DOHH2 (cell line): Measurements from ENCODE around the gene SF3B3.
"Not testable (repeated sequence)": the region's sequence is repeated elsewhere in the genome, so short reads cannot be mapped to it uniquely, and the experiment has no call there.

Source experiments
- H3F3A ChIP-seq: fragments of 200-600 bp; sonication (generic), shearing (Covaris generic); 2 replicates; pipeline ENCODE4 v1.6.0; 2016; ENCODE audit warnings: antibody characterized with exemption, mild to moderate bottlenecking; ENCODE audit not compliant: control insufficient read depth, insufficient read depth
- H3K27ac ChIP-seq: fragments of 200-600 bp; sonication (generic); 2 replicates; pipeline ENCODE4 v1.5.1; 2014; ENCODE audit warnings: low read depth, mild to moderate bottlenecking, low read length, moderate library complexity
- H3K27me3 ChIP-seq: fragments of 200-600 bp; sonication (generic); 2 replicates; pipeline ENCODE4 v1.6.1; 2014; ENCODE audit warnings: mild to moderate bottlenecking, low read length, mixed read lengths; ENCODE audit not compliant: control insufficient read depth
- H3K36me3 ChIP-seq: fragments of 200-600 bp; sonication (generic); 2 replicates; pipeline ENCODE4 v1.6.1; 2014; ENCODE audit warnings: mild to moderate bottlenecking, low read length, moderate library complexity, mixed read lengths; ENCODE audit not compliant: control insufficient read depth
- H3K4me1 ChIP-seq: fragments of 200-600 bp; sonication (generic); 2 replicates; pipeline ENCODE4 v1.6.1; 2014; ENCODE audit warnings: mild to moderate bottlenecking, low read length, mixed read lengths; ENCODE audit not compliant: control insufficient read depth
- H3K4me2 ChIP-seq: fragments of 200-600 bp; sonication (generic); 2 replicates; pipeline ENCODE4 v1.6.0; 2014; ENCODE audit warnings: mild to moderate bottlenecking, low read length, moderate library complexity
- H3K4me3 ChIP-seq: fragments of 200-600 bp; sonication (generic); 2 replicates; pipeline ENCODE4 v1.5.1; 2014; ENCODE audit warnings: mild to moderate bottlenecking, low read length, mixed read lengths
- H3K79me2 ChIP-seq: fragments of 200-600 bp; sonication (generic); 2 replicates; pipeline ENCODE4 v1.6.1; 2014; ENCODE audit warnings: mild to moderate bottlenecking, low read length, mixed read lengths; ENCODE audit not compliant: control insufficient read depth
- H3K9me2 ChIP-seq: fragments of 200-600 bp; sonication (generic); replicated peaks from 2 replicates; pipeline ENCODE4 v1.6.1; 2014; ENCODE audit warnings: mild to moderate bottlenecking, low read length, mixed read lengths; ENCODE audit not compliant: control insufficient read depth
- H3K9me3 ChIP-seq: fragments of 200-600 bp; sonication (generic); 2 replicates; pipeline ENCODE4 v1.6.1; 2014; ENCODE audit warnings: antibody characterized with exemption, low read length, mixed read lengths; ENCODE audit not compliant: control insufficient read depth, insufficient read depth
- H4K20me1 ChIP-seq: fragments of 200-600 bp; sonication (generic); 2 replicates; pipeline ENCODE4 v1.6.0; 2014; ENCODE audit warnings: low read depth, mild to moderate bottlenecking, antibody characterized with exemption, low read length, moderate library complexity; ENCODE audit not compliant: control insufficient read depth, insufficient read depth
- CTCF ChIP-seq: fragments of 200-600 bp; sonication (generic); IDR thresholded peaks from one replicate; pipeline ENCODE4 v1.5.1; 2014; ENCODE audit warnings: antibody characterized with exemption, mild to moderate bottlenecking, low read depth, low read length; ENCODE audit not compliant: poor library complexity, severe bottlenecking
- EZH2phosphoT487 ChIP-seq: fragments of 200-600 bp; sonication (generic); IDR thresholded peaks from 2 replicates; pipeline ENCODE4 v1.6.1; 2017; ENCODE audit warnings: borderline replicate concordance, mild to moderate bottlenecking, antibody characterized with exemption, low read length, moderate library complexity, mixed read lengths

The SF3B3 gene

DNA sequence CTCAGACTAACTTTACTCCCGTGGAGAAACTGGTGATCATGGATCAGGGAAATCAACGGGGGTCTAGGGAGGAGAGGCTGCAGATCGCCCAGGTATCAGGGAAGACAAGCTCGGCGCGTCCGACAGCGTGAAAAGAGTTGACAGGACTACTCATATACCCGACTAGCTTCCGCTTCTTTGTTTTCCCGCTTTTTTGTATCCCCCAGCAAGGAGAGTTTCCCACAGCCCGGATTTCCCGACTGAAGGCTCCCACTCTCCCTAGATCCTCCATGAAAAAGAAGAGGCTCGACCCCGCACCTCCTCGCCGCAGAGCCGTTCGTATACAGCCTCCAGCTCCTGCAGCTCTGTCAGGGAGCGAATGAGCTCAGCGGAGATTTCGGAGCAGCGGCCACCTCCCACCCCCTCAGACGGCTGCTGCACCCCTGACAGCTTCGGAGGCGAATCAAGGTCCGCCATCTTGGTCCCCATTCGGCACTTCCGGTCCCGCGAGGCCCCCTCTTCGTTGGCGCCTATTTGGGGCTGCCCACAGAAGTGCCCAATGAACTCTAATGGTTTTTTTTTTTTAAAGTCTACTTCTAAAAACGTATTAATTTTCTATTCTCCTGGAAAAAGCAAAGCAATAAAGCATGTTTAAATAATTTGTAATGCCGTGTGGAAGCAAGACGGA is 407 bp upstream of the SF3B3 start, which contains the start of gene COG4:
Gene COG4, minus strand, starts transcription at position 479 of the 667 bp plus-strand sequence. Its CDS starts 11 bp downstream, at position 468.
- H4K20me1 ChIP-seq: peaks cover 20% of the 10 kb centered on the region; the same call in 1 of the 2 replicates
- TF ChIP-seq CTCF (no peak), EZH2phosphoT487 (no peak)
- no peaks in the 10 kb centered on the region for H3K9me3 ChIP-seq
- H3F3A ChIP-seq: peaks cover 20% of the 10 kb centered on the region
- H3K36me3 ChIP-seq: peaks cover 59% of the 10 kb centered on the region
- peak within 1 kb of the TSS; percentile 91 for H3K27ac ChIP-seq
- H3K27me3 ChIP-seq: no peaks in the 10 kb centered on the region
- peak within 1 kb of the TSS; percentile 94 for H3K4me2 ChIP-seq
- H3K4me1 ChIP-seq: peaks cover 49% of the 10 kb centered on the region
- H3K9me2 ChIP-seq: no peaks in the 10 kb centered on the region
- peaks cover 76% of the 10 kb centered on the region for H3K79me2 ChIP-seq
- H3K4me3 ChIP-seq: peak within 1 kb of the TSS; percentile 78

GRCh38 chr16:70524399-70524825 is 796 bp downstream of the SF3B3 start:
- not testable (repeated sequence) for H3K9me2 ChIP-seq, H3K9me3 ChIP-seq, H3K27me3 ChIP-seq
- Histone ChIP-seq H3K4me1 (peaks cover 59% of the 10 kb centered on the region), H3K79me2 (peaks cover 88% of the 10 kb centered on the region), H4K20me1 (peaks cover 26% of the 10 kb centered on the region; the same call in 1 of the 2 replicates), H3K4me3 (peak overlapping the region; percentile 78), H3K4me2 (peak overlapping the region; percentile 94), H3F3A (peaks cover 24% of the 10 kb centered on the region), H3K27ac (peak overlapping the region; percentile 91), H3K36me3 (peaks cover 68% of the 10 kb centered on the region)

- Histone ChIP-seq H3K4me3 (peak overlapping the region; percentile 78), H3K9me3 (no peaks in the 10 kb centered on the region), H3K27me3 (no peaks in the 10 kb centered on the region), H3F3A (peaks cover 29% of the 10 kb centered on the region), H4K20me1 (peaks cover 38% of the 10 kb centered on the region), H3K27ac (no peak overlapping the region), H3K36me3 (peaks cover 82% of the 10 kb centered on the region), H3K4me2 (peak overlapping the region; percentile 94), H3K79me2 (peaks cover 97% of the 10 kb centered on the region), H3K4me1 (peaks cover 47% of the 10 kb centered on the region), H3K9me2 (no peaks in the 10 kb centered on the region)
- TF ChIP-seq EZH2phosphoT487 (no peak), CTCF (no peak)
Observed at GRCh38 chr16:70526403-70526802, 2.8 kb downstream of the SF3B3 start.

GRCh38 chr16:70527315-70527996 is 3.8 kb downstream of the SF3B3 start:
- Histone ChIP-seq H3K4me2 (peak overlapping the region; percentile 94), H3K27me3 (no peaks in the 10 kb centered on the region), H3K4me3 (peak overlapping the region; percentile 78), H3K27ac (no peak overlapping the region), H3K36me3 (peaks cover 93% of the 10 kb centered on the region), H3K9me2 (no peaks in the 10 kb centered on the region), H4K20me1 (peaks cover 44% of the 10 kb centered on the region), H3K9me3 (no peaks in the 10 kb centered on the region), H3K4me1 (peaks cover 37% of the 10 kb centered on the region), H3F3A (peaks cover 26% of the 10 kb centered on the region), H3K79me2 (peaks cover 97% of the 10 kb centered on the region)
- TF ChIP-seq EZH2phosphoT487 (no peak), CTCF (no peak)
